ENCODE data around the gene FAM111A. TPM values are rescaled to one million over a fixed set of nuclear protein-coding genes. Genes with fewer than 3 reads are reported as not detected.

FAM111A gene
- total RNA-seq, 1 experiment from 2014 or later = 20.1 TPM

GRCh38 chr11:59191095-59191494, 48.4 kb downstream of the FAM111A start:
- H2BK5ac ChIP-seq (ENCODE audit: insufficient read length, low read length) = no peak overlapping the region
- no peaks in the 10 kb centered on the region for H3K79me2 ChIP-seq (ENCODE audit: insufficient read depth, low read length)
- H4K20me1 ChIP-seq (ENCODE audit: control insufficient read depth, insufficient read depth, insufficient read length) = no peaks in the 10 kb centered on the region
- H2BK120ac ChIP-seq (ENCODE audit: low read depth, low read length, poor library complexity, severe bottlenecking) = no peak overlapping the region
- H3K4me2 ChIP-seq (ENCODE audit: insufficient read depth, insufficient read length, low read length) = no peak overlapping the region
- no peak overlapping the region for H2AK5ac ChIP-seq (ENCODE audit: insufficient read length, low read length)
- H3K23me2 ChIP-seq (ENCODE audit: insufficient read length, low read depth, low read length, poor library complexity, severe bottlenecking) = no peaks in the 10 kb centered on the region
- H3K14ac ChIP-seq (ENCODE audit: insufficient read depth, low read length) = no peak overlapping the region
- H3K9me3 ChIP-seq (ENCODE audit: control insufficient read depth, low read depth, low read length) = no peaks in the 10 kb centered on the region
- H3K27ac Mint-ChIP-seq = no peak overlapping the region
- H3K27me3 ChIP-seq (ENCODE audit: insufficient read depth, low read length) = no peaks in the 10 kb centered on the region
- H2BK15ac ChIP-seq (ENCODE audit: low read depth, low read length) = no peak overlapping the region
- H3K79me1 ChIP-seq (ENCODE audit: insufficient read depth, low read depth, low read length, poor library complexity, severe bottlenecking) = peaks cover 3% of the 10 kb centered on the region
- no peak for TF ChIP-seq CTCF (conservative IDR thresholded peaks at IDR 0.05)
- WGBS (ENCODE audit: extremely low coverage, insufficient read length, low lambda C conversion rate) = no CpG with 5 or more reads among the region's 4 CpGs
- H2BK20ac ChIP-seq (ENCODE audit: low read depth, low read length, poor library complexity, severe bottlenecking) = no peak overlapping the region
- H4K5ac ChIP-seq (ENCODE audit: insufficient read length, low read depth, low read length) = no peak overlapping the region
- H3K27ac ChIP-seq (ENCODE audit: insufficient read length, low read depth, low read length) = no peak overlapping the region
- H3K27me3 Mint-ChIP-seq (ENCODE audit: low read depth) = no peaks in the 10 kb centered on the region; the same call in 1 of the 2 replicates
- peaks cover 1 to 4% of the 10 kb centered on the region in 2 experiments; a peak in 3 of 4 replicates for H3K4me1 Mint-ChIP-seq
- H3K56ac ChIP-seq (ENCODE audit: insufficient read length, low read depth, low read length) = no peak overlapping the region
- H2AFZ ChIP-seq (ENCODE audit: low read length) = no peak overlapping the region
- H2BK12ac ChIP-seq (ENCODE audit: insufficient read length, low read depth, low read length) = no peak overlapping the region
- no peak overlapping the region for H3K4me3 Mint-ChIP-seq
- no peak for DNase-seq
- no peak overlapping the region for H3T11ph ChIP-seq (ENCODE audit: low read length)
- H4K8ac ChIP-seq (replicated peaks; ENCODE audit: insufficient read length, low read depth, low read length) = no peak overlapping the region
- H3K4me1 ChIP-seq (ENCODE audit: insufficient read depth, low read length) = no peaks in the 10 kb centered on the region; the same call in 1 of the 2 replicates
- H3K9ac ChIP-seq (ENCODE audit: extremely low read depth, insufficient read length, low read length) = no peak overlapping the region
- no peak overlapping the region for H3K23ac ChIP-seq (ENCODE audit: insufficient read length, low read depth, low read length)
- H4K91ac ChIP-seq (ENCODE audit: insufficient read length, low read depth, low read length) = no peak overlapping the region
- H3K18ac ChIP-seq (ENCODE audit: insufficient read length, low read depth, low read length) = no peak overlapping the region
- no peak overlapping the region for H3K4ac ChIP-seq (ENCODE audit: low read depth, low read length)
- peaks cover 0 to 2% of the 10 kb centered on the region in 2 experiments; a peak in 3 of 5 replicates for H3K9me3 Mint-ChIP-seq
- H3K36me3 Mint-ChIP-seq (ENCODE audit: insufficient read depth in 1 of 3, low read depth in 3 of 3) = peaks cover 31 to 71% (median 50%) of the 10 kb centered on the region in 3 experiments
